ENCODE results near the gene CH25H.

The CH25H gene

DNA sequence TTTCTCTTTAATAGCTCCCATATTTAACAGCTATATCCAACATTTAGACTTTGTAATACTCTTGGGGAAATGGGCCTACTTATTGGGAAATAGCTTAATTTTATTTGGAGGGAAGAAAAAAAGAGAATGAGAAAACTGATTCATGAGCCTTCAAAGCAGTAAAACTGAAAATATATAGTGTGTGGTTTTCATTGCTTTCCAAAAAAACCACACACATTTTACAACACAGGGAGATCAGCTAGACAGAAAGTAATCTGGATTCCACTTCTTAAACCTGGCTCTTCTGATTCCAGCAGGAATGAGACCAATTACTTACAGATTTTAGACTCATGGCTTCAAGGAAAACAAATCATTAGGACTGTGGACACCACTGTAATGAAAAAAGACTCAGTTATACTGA is 48.7 kb downstream of the CH25H start:
- no peak for DNase-seq (ENCODE audit: low read depth in 2 of 2, low spot score in 1 of 2)

DNA sequence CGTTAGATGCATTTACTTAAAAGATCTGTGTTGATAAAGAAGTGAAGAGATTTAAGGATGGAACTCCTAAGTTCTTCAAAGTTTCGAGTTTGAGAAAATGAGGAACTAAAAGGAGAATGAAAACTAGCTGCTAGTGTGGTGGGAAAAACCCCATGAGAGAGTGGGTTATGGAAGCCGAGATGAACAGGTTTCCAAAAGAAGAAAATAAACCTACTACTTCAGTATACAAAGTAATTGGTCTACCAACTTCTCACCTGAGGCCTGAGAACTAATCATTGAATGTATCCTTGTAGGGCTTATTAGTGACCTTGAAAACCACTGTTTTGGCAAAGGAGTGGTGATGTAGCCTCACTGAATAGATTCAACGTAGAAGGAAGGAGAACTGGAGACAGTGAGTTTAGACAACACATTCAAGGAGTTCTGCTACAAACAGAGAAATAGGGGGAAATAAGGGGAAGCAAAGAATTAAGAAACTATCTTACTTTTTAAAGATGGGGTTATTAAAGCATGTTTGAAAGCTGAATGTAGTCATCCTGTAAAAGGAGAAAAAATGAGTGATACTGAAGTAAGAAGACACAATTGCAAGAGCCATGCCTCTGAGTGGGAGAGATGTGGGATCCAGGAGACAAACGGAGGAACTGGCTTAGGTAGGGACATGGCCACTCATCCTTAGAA is 50.8 kb downstream of the CH25H start:
- no peak for DNase-seq (ENCODE audit: low read depth in 2 of 2, low spot score in 1 of 2)
